GM12878 (cell line): Measurements from ENCODE around the gene ROBO1.

Source experiments
- CBFB ChIP-seq: IDR thresholded peaks from 2 replicates; pipeline ENCODE4 v1.6.1; 2016; ENCODE audit warnings: antibody characterized with exemption, low read depth
- CHD1 ChIP-seq: IDR thresholded peaks from 2 replicates; pipeline ENCODE4 v1.6.1; 2012; ENCODE audit warnings: low read depth, low read length, improper control_type of control experiment
- NFIC ChIP-seq: IDR thresholded peaks from 2 replicates; pipeline ENCODE4 v1.6.1; 2012; ENCODE audit warnings: low read depth, mild to moderate bottlenecking, inconsistent platforms, low read length, moderate library complexity
- ZSCAN29 ChIP-seq: fragments of 450-650 bp; IDR thresholded peaks from 2 replicates; pipeline ENCODE4 v1.6.1; 2017; ENCODE audit warnings: mild to moderate bottlenecking, moderate library complexity
- TF ChIP-seq, protein P1 (sequence below): fragments of 450-650 bp; IDR thresholded peaks from 2 replicates; pipeline ENCODE4 v1.6.1; 2016; ENCODE audit warnings: mild to moderate bottlenecking, moderate library complexity, borderline replicate concordance
- TF ChIP-seq, protein P2 (sequence below), 3 experiments: IDR thresholded peaks in 2 of 3; conservative IDR thresholded peaks in 1 of 3; 2 replicates each; pipeline ENCODE4 v1.5.1; 2011; ENCODE audit warnings: low read depth in 3 of 3, low read length in 3 of 3, mild to moderate bottlenecking in 3 of 3, control low read depth in 2 of 3, moderate library complexity in 2 of 3, inconsistent platforms in 1 of 3, mixed read lengths in 1 of 3; ENCODE audit not compliant: control insufficient read depth in 2 of 3, insufficient read depth in 1 of 3; ENCODE audit errors: extremely low read depth in 1 of 3
- TF ChIP-seq, protein P3 (sequence below): IDR thresholded peaks from 2 replicates; pipeline ENCODE4 v1.6.1; 2012; ENCODE audit warnings: low read depth, low read length, improper control_type of control experiment

DNA sequence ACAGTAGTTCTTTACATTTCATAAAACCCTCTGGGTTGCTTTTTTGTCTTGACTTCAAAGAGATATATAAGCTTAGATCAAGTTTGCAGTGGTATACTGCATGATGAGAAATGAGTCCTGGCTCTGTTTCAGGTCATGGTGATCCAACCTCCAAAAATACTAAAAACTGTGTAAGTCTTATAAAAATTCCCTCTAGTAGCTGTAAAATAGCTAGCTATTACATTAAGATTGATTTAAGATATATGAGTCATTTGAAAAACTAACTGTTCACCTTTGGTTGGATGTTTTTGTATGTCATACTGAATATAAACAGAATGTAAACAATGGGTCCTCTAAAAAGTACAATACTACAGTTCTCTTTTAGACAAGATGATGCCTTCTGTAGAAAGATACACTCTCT is 879.2 kb downstream of the ROBO1 start:
- TF ChIP-seq, protein P1, sequence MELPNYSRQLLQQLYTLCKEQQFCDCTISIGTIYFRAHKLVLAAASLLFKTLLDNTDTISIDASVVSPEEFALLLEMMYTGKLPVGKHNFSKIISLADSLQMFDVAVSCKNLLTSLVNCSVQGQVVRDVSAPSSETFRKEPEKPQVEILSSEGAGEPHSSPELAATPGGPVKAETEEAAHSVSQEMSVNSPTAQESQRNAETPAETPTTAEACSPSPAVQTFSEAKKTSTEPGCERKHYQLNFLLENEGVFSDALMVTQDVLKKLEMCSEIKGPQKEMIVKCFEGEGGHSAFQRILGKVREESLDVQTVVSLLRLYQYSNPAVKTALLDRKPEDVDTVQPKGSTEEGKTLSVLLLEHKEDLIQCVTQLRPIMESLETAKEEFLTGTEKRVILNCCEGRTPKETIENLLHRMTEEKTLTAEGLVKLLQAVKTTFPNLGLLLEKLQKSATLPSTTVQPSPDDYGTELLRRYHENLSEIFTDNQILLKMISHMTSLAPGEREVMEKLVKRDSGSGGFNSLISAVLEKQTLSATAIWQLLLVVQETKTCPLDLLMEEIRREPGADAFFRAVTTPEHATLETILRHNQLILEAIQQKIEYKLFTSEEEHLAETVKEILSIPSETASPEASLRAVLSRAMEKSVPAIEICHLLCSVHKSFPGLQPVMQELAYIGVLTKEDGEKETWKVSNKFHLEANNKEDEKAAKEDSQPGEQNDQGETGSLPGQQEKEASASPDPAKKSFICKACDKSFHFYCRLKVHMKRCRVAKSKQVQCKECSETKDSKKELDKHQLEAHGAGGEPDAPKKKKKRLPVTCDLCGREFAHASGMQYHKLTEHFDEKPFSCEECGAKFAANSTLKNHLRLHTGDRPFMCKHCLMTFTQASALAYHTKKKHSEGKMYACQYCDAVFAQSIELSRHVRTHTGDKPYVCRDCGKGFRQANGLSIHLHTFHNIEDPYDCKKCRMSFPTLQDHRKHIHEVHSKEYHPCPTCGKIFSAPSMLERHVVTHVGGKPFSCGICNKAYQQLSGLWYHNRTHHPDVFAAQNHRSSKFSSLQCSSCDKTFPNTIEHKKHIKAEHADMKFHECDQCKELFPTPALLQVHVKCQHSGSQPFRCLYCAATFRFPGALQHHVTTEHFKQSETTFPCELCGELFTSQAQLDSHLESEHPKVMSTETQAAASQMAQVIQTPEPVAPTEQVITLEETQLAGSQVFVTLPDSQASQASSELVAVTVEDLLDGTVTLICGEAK = no peak
- TF ChIP-seq CBFB (no peak), CHD1 (no peak), NFIC (no peak), ZSCAN29 (no peak)
- TF ChIP-seq, protein P2, sequence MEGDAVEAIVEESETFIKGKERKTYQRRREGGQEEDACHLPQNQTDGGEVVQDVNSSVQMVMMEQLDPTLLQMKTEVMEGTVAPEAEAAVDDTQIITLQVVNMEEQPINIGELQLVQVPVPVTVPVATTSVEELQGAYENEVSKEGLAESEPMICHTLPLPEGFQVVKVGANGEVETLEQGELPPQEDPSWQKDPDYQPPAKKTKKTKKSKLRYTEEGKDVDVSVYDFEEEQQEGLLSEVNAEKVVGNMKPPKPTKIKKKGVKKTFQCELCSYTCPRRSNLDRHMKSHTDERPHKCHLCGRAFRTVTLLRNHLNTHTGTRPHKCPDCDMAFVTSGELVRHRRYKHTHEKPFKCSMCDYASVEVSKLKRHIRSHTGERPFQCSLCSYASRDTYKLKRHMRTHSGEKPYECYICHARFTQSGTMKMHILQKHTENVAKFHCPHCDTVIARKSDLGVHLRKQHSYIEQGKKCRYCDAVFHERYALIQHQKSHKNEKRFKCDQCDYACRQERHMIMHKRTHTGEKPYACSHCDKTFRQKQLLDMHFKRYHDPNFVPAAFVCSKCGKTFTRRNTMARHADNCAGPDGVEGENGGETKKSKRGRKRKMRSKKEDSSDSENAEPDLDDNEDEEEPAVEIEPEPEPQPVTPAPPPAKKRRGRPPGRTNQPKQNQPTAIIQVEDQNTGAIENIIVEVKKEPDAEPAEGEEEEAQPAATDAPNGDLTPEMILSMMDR (IDR thresholded peaks at IDR 0.05 in 2 of 3, conservative IDR thresholded peaks at IDR 0.05 in 1 of 3; ENCODE audit: control insufficient read depth in 2 of 3, extremely low read depth in 1 of 3, insufficient read depth in 1 of 3, low read depth in 3 of 3, low read length in 3 of 3) = no peak
- TF ChIP-seq, protein P3, sequence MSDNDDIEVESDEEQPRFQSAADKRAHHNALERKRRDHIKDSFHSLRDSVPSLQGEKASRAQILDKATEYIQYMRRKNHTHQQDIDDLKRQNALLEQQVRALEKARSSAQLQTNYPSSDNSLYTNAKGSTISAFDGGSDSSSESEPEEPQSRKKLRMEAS = no peak
